B cell (primary cell): Measurements from ENCODE around the gene PLCB1. TPM values are rescaled to one million over a fixed set of nuclear protein-coding genes. Genes with fewer than 3 reads are reported as not detected.

Experiments
- ATAC-seq: fragments of 200-7000 bp; cut with Tn5 transposase; one replicate; pipeline ENCODE4 v1.10.0; 2021; ENCODE audit warnings: low read depth, mild to moderate bottlenecking, moderate number of reproducible peaks, moderate library complexity
- CTCF ChIA-PET: fragments of 350-600 bp; sonication (Branson Sonifier 250); formaldehyde crosslinking; loops from one replicate; lab custom pipeline; 2021; ENCODE audit warnings: antibody characterized with exemption, inconsistent platforms; lab: Charles Lee
- POLR2A ChIA-PET: fragments of 350-600 bp; sonication (Branson Sonifier 250); formaldehyde crosslinking; loops from one replicate; lab custom pipeline; 2021; ENCODE audit warnings: antibody characterized with exemption; lab: Charles Lee
- DNase-seq: peaks from one replicate; pipeline ENCODE4 v3.0.0; 2013
- H2AFZ ChIP-seq: 2 replicates; pipeline ENCODE4 v1.6.1; 2012; ENCODE audit warnings: mild to moderate bottlenecking, low read depth, low read length; ENCODE audit not compliant: insufficient read depth, poor library complexity, severe bottlenecking
- H3K27ac ChIP-seq, 2 donors: 1 replicate in 1 of 2; 2 replicates in 1 of 2; pipeline ENCODE4 v1.5.1; 2012 to 2013; ENCODE audit warnings: low read length in 2 of 2, mild to moderate bottlenecking in 2 of 2, moderate library complexity in 1 of 2
- H3K27me3 ChIP-seq, 4 experiments: fragments of 200-600 bp in 1 of 4; sonication (generic) in 1 of 4; replicated peaks in 1 of 4; 1 replicate in 2 of 4; 2 replicates in 2 of 4; pipeline versions ENCODE4 v1.6.1 to v1.7.0; 2013 to 2016; ENCODE audit warnings: low read length in 3 of 4, mild to moderate bottlenecking in 2 of 4, mixed read lengths in 1 of 4, moderate library complexity in 1 of 4; ENCODE audit not compliant: insufficient read depth in 4 of 4, control insufficient read depth in 3 of 4; ENCODE audit errors: control extremely low read depth in 1 of 4
- H3K36me3 ChIP-seq, 2 experiments: replicated peaks in 1 of 2; 1 replicate in 1 of 2; 2 replicates in 1 of 2; pipeline versions ENCODE4 v1.6.1 to v1.7.1; 2013; ENCODE audit warnings: low read length in 1 of 2; ENCODE audit not compliant: insufficient read depth in 2 of 2, control insufficient read depth in 1 of 2; ENCODE audit errors: control extremely low read depth in 1 of 2, extremely low read depth in 1 of 2
- H3K4me1 ChIP-seq, 2 donors: fragments of 200-600 bp in 1 of 2; sonication (generic) in 1 of 2; 1 replicate in 1 of 2; 2 replicates in 1 of 2; pipeline versions ENCODE4 v1.5.1 to v1.6.1; 2013 to 2017; ENCODE audit warnings: low read length in 2 of 2; ENCODE audit not compliant: control insufficient read depth in 2 of 2, insufficient read depth in 2 of 2
- H3K4me2 ChIP-seq: replicated peaks from 2 replicates; pipeline ENCODE3; 2012; ENCODE audit warnings: mild to moderate bottlenecking, low read depth, low read length; ENCODE audit not compliant: poor library complexity, severe bottlenecking
- H3K4me3 ChIP-seq, 5 experiments: fragments of 200-600 bp in 1 of 5; sonication (generic) in 1 of 5; 1 replicate in 3 of 5; 2 replicates in 2 of 5; pipeline versions ENCODE4 v1.5.1 to v1.7.0; 2011 to 2016; ENCODE audit warnings: low read length in 4 of 5, mild to moderate bottlenecking in 4 of 5, low read depth in 2 of 5, control low read depth in 1 of 5, moderate library complexity in 1 of 5; ENCODE audit not compliant: insufficient read depth in 1 of 5; ENCODE audit errors: control extremely low read depth in 1 of 5, extremely low read depth in 1 of 5
- H3K79me2 ChIP-seq: fragments of 200-600 bp; sonication (generic); one replicate; pipeline ENCODE4 v1.6.0; 2016; ENCODE audit warnings: low read length; ENCODE audit not compliant: control insufficient read depth, insufficient read depth
- H3K9ac ChIP-seq: fragments of 200-600 bp; sonication (generic); 2 replicates; pipeline ENCODE4 v1.6.1; 2017; ENCODE audit warnings: mild to moderate bottlenecking, low read length, moderate library complexity
- H3K9me3 ChIP-seq, 3 donors: one replicate each; pipeline versions ENCODE4 v1.6.1 to v1.7.1; 2013; ENCODE audit warnings: low read length in 2 of 3; ENCODE audit not compliant: control insufficient read depth in 2 of 3, insufficient read depth in 1 of 3; ENCODE audit errors: control extremely low read depth in 1 of 3
- H4K20me1 ChIP-seq: 2 replicates; pipeline ENCODE4 v1.6.0; 2012; ENCODE audit warnings: mild to moderate bottlenecking, low read length; ENCODE audit not compliant: insufficient read depth, control insufficient read depth, poor library complexity, severe bottlenecking
- H3K27ac Mint-ChIP-seq: one replicate; pipeline ENCODE4 v1.8.0; 2021; ENCODE audit warnings: mixed read lengths
- H3K27me3 Mint-ChIP-seq: one replicate; pipeline ENCODE4 v1.8.0; 2021; ENCODE audit warnings: mixed read lengths
- H3K4me1 Mint-ChIP-seq: one replicate; pipeline ENCODE4 v1.8.0; 2021; ENCODE audit warnings: mixed read lengths
- H3K4me3 Mint-ChIP-seq: one replicate; pipeline ENCODE4 v1.8.0; 2021; ENCODE audit warnings: mixed read lengths
- H3K9me3 Mint-ChIP-seq: one replicate; pipeline ENCODE4 v1.8.0; 2022; ENCODE audit warnings: mixed read lengths; ENCODE audit not compliant: insufficient read depth
- CTCF ChIP-seq: fragments of 200-600 bp; IDR thresholded peaks from one replicate; pipeline ENCODE4 v1.8.0; 2022; ENCODE audit warnings: antibody characterized with exemption, mild to moderate bottlenecking
- EZH2 ChIP-seq: IDR thresholded peaks from 2 replicates; pipeline ENCODE4 v1.6.1; 2012; ENCODE audit warnings: borderline replicate concordance, low read depth, mild to moderate bottlenecking, moderate library complexity, low read length; ENCODE audit not compliant: insufficient read depth, poor library complexity, severe bottlenecking
- WGBS: methylation state at CpG from one replicate; pipeline ENCODE4 v1.1.5; 2013; ENCODE audit warnings: missing lambda C conversion rate; ENCODE audit not compliant: insufficient coverage; 5-methylcytosine and 5-hydroxymethylcytosine counted together
- intact Hi-C: fragments of 100-400 bp; cut with micrococcal nuclease; formaldehyde crosslinking; loops from one replicate; pipeline ENCODE4 v1.10.0; 2022
- polyA plus RNA-seq: library from polyadenylated mRNA; depleted of rRNA; stranded (reverse); fragments of >200 nt; gene quantifications from 2 replicates; pipeline ENCODE4 v1.2.3, GENCODE V29; 2012
- total RNA-seq, 2 donors: library from RNA; stranded (reverse); fragments of 120-200 nt in 1 of 2; gene quantifications; 1 replicate in 1 of 2; 2 replicates in 1 of 2; pipeline versions ENCODE4 v1.2.3 to v1.2.4, GENCODE V29; 2013 to 2022

PLCB1 gene
- total and polyA plus RNA-seq, 2 donors (not counting 1 experiment from before 2014, with no cell fraction given), result 0.18 to 0.47 TPM

- no peak overlapping the region for H3K4me3 ChIP-seq
- no peaks in the 10 kb centered on the region for H3K27me3 Mint-ChIP-seq
- H3K36me3 ChIP-seq, result no peaks in the 10 kb centered on the region
- no peak overlapping the region for H3K27ac Mint-ChIP-seq
- H3K79me2 ChIP-seq, result no peaks in the 10 kb centered on the region
- no peaks in the 10 kb centered on the region for H3K4me1 Mint-ChIP-seq
- no peaks in the 10 kb centered on the region for H3K4me1 ChIP-seq
- ChIA-PET POLR2A (no interaction called here), CTCF (no interaction called here)
- H3K4me2 ChIP-seq, result no peak overlapping the region
- no peaks in the 10 kb centered on the region for H4K20me1 ChIP-seq
- no peak overlapping the region for H3K4me3 Mint-ChIP-seq
- no peaks in the 10 kb centered on the region for H3K9me3 ChIP-seq
- no peaks in the 10 kb centered on the region for H3K9me3 Mint-ChIP-seq
- 84% methylated on average over 2 of the region's 7 CpGs for WGBS
- DNase-seq, result no peak
- no peaks in the 10 kb centered on the region for H3K27me3 ChIP-seq
- no peak for ATAC-seq
- no peak overlapping the region for H2AFZ ChIP-seq
- TF ChIP-seq EZH2, result no peak
- no peak for TF ChIP-seq CTCF
- intact Hi-C loops, result loop anchor here (1.0 kb wide), 1 partner anchor 25 kb away; no protein-coding TSS in a partner anchor
- no peak overlapping the region for H3K27ac ChIP-seq
- H3K9ac ChIP-seq, result no peak overlapping the region
Measured at GRCh38 chr20:8487696-8488095, 355.6 kb downstream of the PLCB1 start.

GRCh38 chr20:8489094-8489883, 357.2 kb downstream of the PLCB1 start:
- Histone ChIP-seq H3K27me3 (no peaks in the 10 kb centered on the region), H3K27ac (no peak overlapping the region), H3K9ac (no peak overlapping the region), H3K4me2 (no peak overlapping the region), H3K4me1 (no peaks in the 10 kb centered on the region), H3K79me2 (no peaks in the 10 kb centered on the region), H4K20me1 (no peaks in the 10 kb centered on the region), H3K9me3 (no peaks in the 10 kb centered on the region), H3K4me3 (no peak overlapping the region), H3K36me3 (no peaks in the 10 kb centered on the region), H2AFZ (no peak overlapping the region)
- Mint-ChIP-seq H3K4me1 (no peaks in the 10 kb centered on the region), H3K27ac (no peak overlapping the region), H3K27me3 (no peaks in the 10 kb centered on the region), H3K9me3 (no peaks in the 10 kb centered on the region), H3K4me3 (no peak overlapping the region)
- intact Hi-C loops, result no loop called here
- ChIA-PET CTCF (no interaction called here), POLR2A (no interaction called here)
- no peak for ATAC-seq
- TF ChIP-seq EZH2 (no peak), CTCF (no peak)
- no peak for DNase-seq
- WGBS, result 100% methylated on average over 1 of the region's 6 CpGs
